Erythroblast (primary cell): Measurements from ENCODE around the gene PITPNM1.
A peak's percentile ranks its signal among the peaks of the same experiment; 100 is the strongest.
"Not testable (repeated sequence)": the region's sequence is repeated elsewhere in the genome, so short reads cannot be mapped to it uniquely, and the experiment has no call there.

ENCODE experiments used
- DNase-seq, 2 experiments: peaks; one replicate each; lab custom pipeline; 2025; lab: John Stamatoyannopoulos, UW
- GATA1 ChIP-seq: IDR thresholded peaks from 2 replicates; pipeline ENCODE4 v1.6.1; 2011; ENCODE audit warnings: low read depth, mild to moderate bottlenecking, control low read depth, low read length, moderate library complexity
- POLR2A ChIP-seq: IDR thresholded peaks from 2 replicates; pipeline ENCODE4 v1.6.1; 2011; ENCODE audit warnings: mild to moderate bottlenecking, low read length

Gene PITPNM1

GRCh38 chr11:67504950-67505581 lies at the start of gene PITPNM1:
TSS of gene PITPNM1 (minus strand) at chr11:67505363. CDS start at chr11:67504180, 1,183 bp downstream.
- peak; percentile 42 to 50 for DNase-seq
- no peak for TF ChIP-seq POLR2A
- TF ChIP-seq GATA1 = no peak

- DNase-seq = not testable (repeated sequence)
These were observed 46.5 kb upstream of the PITPNM1 start for GRCh38 chr11:67551697-67552096.

GRCh38 chr11:67551127-67551526 lies 46.0 kb upstream of the PITPNM1 start:
- TF ChIP-seq GATA1 = no peak
- TF ChIP-seq POLR2A = no peak

GRCh38 chr11:67548555-67549110 lies 43.5 kb upstream of the PITPNM1 start:
- TF ChIP-seq GATA1 (no peak), POLR2A (no peak)

More at GRCh38 chr11:67551127-67551526, 46.0 kb upstream of the PITPNM1 start:
- no peak for DNase-seq

GRCh38 chr11:67548112-67548511 lies 42.9 kb upstream of the PITPNM1 start:
- not testable (repeated sequence) for DNase-seq

More at GRCh38 chr11:67548555-67549110, 43.5 kb upstream of the PITPNM1 start:
- DNase-seq = no peak

- TF ChIP-seq GATA1 = no peak
- TF ChIP-seq POLR2A = no peak
- DNase-seq = peak; percentile 78 to 81
These were observed 40.1 kb upstream of the PITPNM1 start for GRCh38 chr11:67545280-67545679.

GRCh38 chr11:67544616-67545242 lies 39.6 kb upstream of the PITPNM1 start:
- no peak for TF ChIP-seq POLR2A
- no peak for TF ChIP-seq GATA1
- no peak for DNase-seq

GRCh38 chr11:67543585-67543984 lies 38.4 kb upstream of the PITPNM1 start:
- no peak for TF ChIP-seq GATA1
- no peak for TF ChIP-seq POLR2A
- DNase-seq = no peak

GRCh38 chr11:67542971-67543370 lies 37.8 kb upstream of the PITPNM1 start:
- DNase-seq = no peak
- no peak for TF ChIP-seq POLR2A
- TF ChIP-seq GATA1 = no peak

GRCh38 chr11:67542169-67542568 lies 37.0 kb upstream of the PITPNM1 start:
- TF ChIP-seq GATA1 = no peak

GRCh38 chr11:67541198-67541597 lies 36.0 kb upstream of the PITPNM1 start:
- no peak for DNase-seq
- no peak for TF ChIP-seq GATA1
- TF ChIP-seq POLR2A = no peak

More at GRCh38 chr11:67542169-67542568, 37.0 kb upstream of the PITPNM1 start:
- no peak for DNase-seq

GRCh38 chr11:67539550-67539949 lies 34.4 kb upstream of the PITPNM1 start:
- peak in 1 of 2 experiments; percentile 20 for DNase-seq
- no peak for TF ChIP-seq GATA1

- TF ChIP-seq GATA1 (no peak), POLR2A (no peak)
- no peak for DNase-seq
These were observed 33.8 kb upstream of the PITPNM1 start for GRCh38 chr11:67538823-67539505.

GRCh38 chr11:67538306-67538705 lies 33.1 kb upstream of the PITPNM1 start:
- TF ChIP-seq GATA1 = no peak
- no peak for TF ChIP-seq POLR2A

GRCh38 chr11:67535561-67535960 lies 30.4 kb upstream of the PITPNM1 start:
- TF ChIP-seq POLR2A (no peak), GATA1 (no peak)
- no peak for DNase-seq

More at GRCh38 chr11:67538306-67538705, 33.1 kb upstream of the PITPNM1 start:
- DNase-seq = no peak
